ENCODE measurements around the gene ATP11A. TPM values are rescaled to one million over a fixed set of nuclear protein-coding genes. Genes with fewer than 3 reads are reported as not detected.

Gene ATP11A
- total RNA-seq, 1 experiment from 2014 or later, result 65.3 TPM

DNA sequence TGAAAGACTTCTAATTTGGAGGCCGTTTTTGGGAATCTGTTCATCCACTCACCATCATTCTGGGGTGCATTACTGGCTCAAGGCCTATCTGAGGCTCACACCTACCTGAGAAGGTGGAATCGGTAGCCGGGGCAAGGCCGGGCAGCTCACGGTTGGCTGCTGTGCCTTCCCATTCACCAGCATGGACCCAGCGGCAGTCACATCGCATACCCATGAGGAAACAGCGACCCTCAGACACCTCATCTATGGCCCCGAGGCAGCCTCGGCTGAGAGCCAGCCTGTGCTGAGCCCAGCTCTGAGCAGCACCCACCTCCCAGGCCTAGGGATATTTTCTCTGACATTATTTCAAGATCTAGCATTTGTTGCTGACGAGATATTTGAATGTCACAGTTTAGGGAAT is 130.5 kb downstream of the ATP11A start:
- Histone ChIP-seq H2BK12ac (ENCODE audit: insufficient read length, low read depth, low read length) (no peak overlapping the region), H2AK5ac (ENCODE audit: insufficient read length, low read length) (no peak overlapping the region), H3K79me2 (ENCODE audit: insufficient read depth, low read length) (no peaks in the 10 kb centered on the region), H3K79me1 (ENCODE audit: insufficient read depth, low read depth, low read length, poor library complexity, severe bottlenecking) (no peaks in the 10 kb centered on the region), H4K8ac (replicated peaks; ENCODE audit: insufficient read length, low read depth, low read length) (no peak overlapping the region), H3K23ac (ENCODE audit: insufficient read length, low read depth, low read length) (no peak overlapping the region), H4K91ac (ENCODE audit: insufficient read length, low read depth, low read length) (no peak overlapping the region), H3K9me3 (ENCODE audit: control insufficient read depth, low read depth, low read length) (peaks cover 16% of the 10 kb centered on the region), H3K27me3 (ENCODE audit: insufficient read depth, low read length) (no peaks in the 10 kb centered on the region), H3K23me2 (ENCODE audit: insufficient read length, low read depth, low read length, poor library complexity, severe bottlenecking) (no peaks in the 10 kb centered on the region), H2BK120ac (ENCODE audit: low read depth, low read length, poor library complexity, severe bottlenecking) (no peak overlapping the region), H2BK15ac (ENCODE audit: low read depth, low read length) (no peak overlapping the region), H2AFZ (ENCODE audit: low read length) (no peak overlapping the region), H3K4me2 (ENCODE audit: insufficient read depth, insufficient read length, low read length) (no peak overlapping the region), H3K27ac (ENCODE audit: insufficient read length, low read depth, low read length) (no peak overlapping the region), H3K9ac (ENCODE audit: extremely low read depth, insufficient read length, low read length) (no peak overlapping the region), H3K18ac (ENCODE audit: insufficient read length, low read depth, low read length) (no peak overlapping the region), H3K4ac (ENCODE audit: low read depth, low read length) (no peak overlapping the region), H3T11ph (ENCODE audit: low read length) (no peak overlapping the region), H4K5ac (ENCODE audit: insufficient read length, low read depth, low read length) (no peak overlapping the region), H4K20me1 (ENCODE audit: control insufficient read depth, insufficient read depth, insufficient read length) (no peaks in the 10 kb centered on the region), H3K14ac (ENCODE audit: insufficient read depth, low read length) (no peak overlapping the region), H3K56ac (ENCODE audit: insufficient read length, low read depth, low read length) (no peak overlapping the region), H3K4me1 (ENCODE audit: insufficient read depth, low read length) (no peaks in the 10 kb centered on the region), H2BK5ac (ENCODE audit: insufficient read length, low read length) (no peak overlapping the region), H2BK20ac (ENCODE audit: low read depth, low read length, poor library complexity, severe bottlenecking) (no peak overlapping the region)
- Mint-ChIP-seq H3K4me3 (no peak overlapping the region), H3K36me3 (ENCODE audit: insufficient read depth in 1 of 3, low read depth in 3 of 3) (peaks cover 50 to 93% (median 80%) of the 10 kb centered on the region in 3 experiments), H3K9me3 (peaks cover 15 to 27% of the 10 kb centered on the region in 2 experiments), H3K27me3 (ENCODE audit: low read depth) (no peaks in the 10 kb centered on the region), H3K4me1 (no peaks in the 10 kb centered on the region), H3K27ac (no peak overlapping the region; a peak in 1 of 7 replicates)
- no CpG with 5 or more reads among the region's 11 CpGs for WGBS (ENCODE audit: extremely low coverage, insufficient read length, low lambda C conversion rate)
- TF ChIP-seq CTCF (conservative IDR thresholded peaks at IDR 0.05), result no peak
- DNase-seq, result no peak

All from H9 (cell line).